HepG2 (cell line): ENCODE data around the gene POGLUT2. TPM values are rescaled to one million over a fixed set of nuclear protein-coding genes. Genes with fewer than 3 reads are reported as not detected.

Experiments
- ELF1 ChIP-seq: sonication (generic); formaldehyde crosslinking; IDR thresholded peaks from 2 replicates; pipeline ENCODE4 v1.4.0; 2020; ENCODE audit warnings: missing genetic modification reagents
- ERF ChIP-seq: IDR thresholded peaks from 2 replicates; pipeline ENCODE4 v1.6.1; 2018; ENCODE audit warnings: missing biosample characterization, missing genetic modification reagents
- FOXA1 ChIP-seq, 2 experiments: fragments of 450-650 bp in 1 of 2; sonication (generic) in 1 of 2; formaldehyde crosslinking in 1 of 2; IDR thresholded peaks; 2 replicates each; pipeline versions ENCODE4 v1.4.0 to v1.6.1; 2016 to 2020; ENCODE audit warnings: missing genetic modification reagents in 1 of 2
- FOXC1 ChIP-seq: sonication (generic); formaldehyde crosslinking; IDR thresholded peaks from 2 replicates; pipeline ENCODE4 v1.8.0; 2022; ENCODE audit warnings: mild to moderate bottlenecking, missing genetic modification reagents, borderline replicate concordance
- HIC2 ChIP-seq: sonication (generic); formaldehyde crosslinking; IDR thresholded peaks from 2 replicates; pipeline ENCODE4 v1.9.0; 2022; ENCODE audit warnings: low read depth, missing genetic modification reagents
- HNF1B ChIP-seq: sonication (generic); formaldehyde crosslinking; IDR thresholded peaks from 2 replicates; pipeline ENCODE4 v1.5.1; 2020; ENCODE audit warnings: mild to moderate bottlenecking, moderate library complexity, missing genetic modification reagents
- PHF20 ChIP-seq: sonication (generic); formaldehyde crosslinking; IDR thresholded peaks from 2 replicates; pipeline ENCODE4 v1.5.0; 2020; ENCODE audit warnings: mild to moderate bottlenecking, missing genetic modification reagents
- POLR2G ChIP-seq: fragments of 200-400 bp; formaldehyde crosslinking; IDR thresholded peaks from 2 replicates; pipeline ENCODE4 v1.6.1; 2018; ENCODE audit warnings: mild to moderate bottlenecking, low read depth, low read length, moderate library complexity
- SAP130 ChIP-seq: IDR thresholded peaks from 2 replicates; pipeline ENCODE4 v1.6.1; 2016; ENCODE audit warnings: low read depth
- SMAD9 ChIP-seq: sonication (generic); formaldehyde crosslinking; IDR thresholded peaks from 2 replicates; pipeline ENCODE4 v1.5.1; 2020; ENCODE audit warnings: mild to moderate bottlenecking, missing genetic modification reagents
- SRSF1 ChIP-seq: fragments of 200-400 bp; formaldehyde crosslinking; optimal IDR thresholded peaks from 2 replicates; pipeline ENCODE3; 2017; ENCODE audit warnings: mild to moderate bottlenecking, low read depth, low read length, moderate library complexity
- THAP11 ChIP-seq: IDR thresholded peaks from 2 replicates; pipeline ENCODE4 v1.6.1; 2016; ENCODE audit warnings: missing biosample characterization, missing genetic modification reagents
- ZEB1 ChIP-seq: IDR thresholded peaks from 2 replicates; pipeline ENCODE4 v1.6.1; 2012; ENCODE audit warnings: mild to moderate bottlenecking, low read depth, inconsistent platforms; ENCODE audit not compliant: insufficient replicate concordance
- ZFX ChIP-seq: sonication (generic); formaldehyde crosslinking; IDR thresholded peaks from 2 replicates; pipeline ENCODE4 v1.4.0; 2020; ENCODE audit warnings: mild to moderate bottlenecking, low read depth, missing genetic modification reagents, moderate library complexity
- ZHX1 ChIP-seq: sonication (generic); formaldehyde crosslinking; IDR thresholded peaks from 2 replicates; pipeline ENCODE4 v1.8.1; 2022; ENCODE audit warnings: low read depth, mild to moderate bottlenecking, missing genetic modification reagents
- ZNF124 ChIP-seq: sonication (generic); formaldehyde crosslinking; IDR thresholded peaks from 2 replicates; pipeline ENCODE4 v1.4.0; 2020; ENCODE audit warnings: missing genetic modification reagents
- ZNF282 ChIP-seq: fragments of 450-650 bp; IDR thresholded peaks from 2 replicates; pipeline ENCODE4 v1.6.1; 2018; ENCODE audit not compliant: partially characterized antibody
- ZNF296 ChIP-seq: sonication (generic); formaldehyde crosslinking; conservative IDR thresholded peaks from 2 replicates; pipeline ENCODE4 v1.5.0; 2020; ENCODE audit warnings: mild to moderate bottlenecking, missing genetic modification reagents
- ZNF414 ChIP-seq: sonication (generic); formaldehyde crosslinking; IDR thresholded peaks from 2 replicates; pipeline ENCODE4 v1.5.0; 2020; ENCODE audit warnings: missing genetic modification reagents
- ZNF639 ChIP-seq: conservative IDR thresholded peaks from 2 replicates; pipeline ENCODE4 v1.6.1; 2018; ENCODE audit warnings: missing genetic modification reagents
- ZSCAN31 ChIP-seq: sonication (generic); formaldehyde crosslinking; IDR thresholded peaks from 2 replicates; pipeline ENCODE4 v1.5.0; 2020; ENCODE audit warnings: low read depth, mild to moderate bottlenecking, missing genetic modification reagents
- polyA plus RNA-seq, 8 experiments: library from polyadenylated mRNA; depleted of rRNA in 3 of 8; stranded (reverse) in 7 of 8; unstranded in 1 of 8; fragments of >200 nt; fragmentation: Illumina TruSeq in 4 of 8; extraction: Trizol in 4 of 8; gene quantifications; 2 replicates each; pipeline versions ENCODE4 v1.2.1 to v1.2.3, GENCODE V29; 2011 to 2016; ENCODE audit warnings: low read depth in 4 of 8, missing spikeins in 1 of 8, mixed read lengths in 1 of 8; ENCODE audit not compliant: insufficient read depth in 1 of 8
- total RNA-seq, 5 experiments: library from RNA; depleted of rRNA; stranded (reverse); fragments of >200 nt; fragmentation: Illumina TruSeq; extraction: Trizol; gene quantifications; 2 replicates each; pipeline ENCODE4 v1.2.3, GENCODE V29; 2016; ENCODE audit warnings: low read depth in 1 of 5

Gene POGLUT2
- total and polyA plus RNA-seq, 2 of the 13 experiments (the other 11 are each of a cell fraction or from before 2014, with no cell fraction given), result 18.0 to 26.1 TPM

GRCh38 chr13:102798581-102799425 lies at the start of gene POGLUT2, which contains the start of gene BIVM (continued):
- TF ChIP-seq POLR2G (peak; percentile 71), ZNF639 (no peak), FOXC1 (CRISPR knock-in tag) (peak; percentile 53; the same call in 1 of the 2 replicates), ZHX1 (CRISPR knock-in tag) (no peak), HIC2 (CRISPR knock-in tag) (0 out of 2 replicates have a peak, but pooled peaks have one; percentile 36), ZSCAN31 (CRISPR knock-in tag) (peak; percentile 72), ZNF296 (CRISPR knock-in tag) (no peak), ERF (CRISPR knock-in tag) (peak; percentile 44; the same call in 1 of the 2 replicates), HNF1B (CRISPR knock-in tag) (0 out of 2 replicates have a peak, but pooled peaks have one; percentile 32), SAP130 (CRISPR knock-in tag) (peak; percentile 82), ELF1 (CRISPR knock-in tag) (peak; percentile 84), ZNF124 (CRISPR knock-in tag) (0 out of 2 replicates have a peak, but pooled peaks have one; percentile 26), THAP11 (CRISPR knock-in tag) (peak; percentile 99), PHF20 (CRISPR knock-in tag) (peak; percentile 60; the same call in 1 of the 2 replicates), ZFX (peak; percentile 33; the same call in 1 of the 2 replicates), ZNF414 (CRISPR knock-in tag) (0 out of 2 replicates have a peak, but pooled peaks have one; percentile 32), SRSF1 (no peak), ZEB1 (peak; percentile 69), SMAD9 (CRISPR knock-in tag) (no peak), ZNF282 (no peak), FOXA1 (IDR thresholded peaks at IDR 0.05) (no peak), FOXA1 (CRISPR knock-in tag; IDR thresholded peaks at IDR 0.05) (0 out of 2 replicates have a peak, but pooled peaks have one; percentile 19)
